Measurements from ENCODE around the gene BNIP5.
"Not testable (repeated sequence)": the region's sequence is repeated elsewhere in the genome, so short reads cannot be mapped to it uniquely, and the experiment has no call there.

The BNIP5 gene

GRCh38 chr6:36364669-36365479 lies 28.2 kb upstream of the BNIP5 start:
- DNase-seq (ENCODE audit: low read depth, low spot score): no peak

DNA sequence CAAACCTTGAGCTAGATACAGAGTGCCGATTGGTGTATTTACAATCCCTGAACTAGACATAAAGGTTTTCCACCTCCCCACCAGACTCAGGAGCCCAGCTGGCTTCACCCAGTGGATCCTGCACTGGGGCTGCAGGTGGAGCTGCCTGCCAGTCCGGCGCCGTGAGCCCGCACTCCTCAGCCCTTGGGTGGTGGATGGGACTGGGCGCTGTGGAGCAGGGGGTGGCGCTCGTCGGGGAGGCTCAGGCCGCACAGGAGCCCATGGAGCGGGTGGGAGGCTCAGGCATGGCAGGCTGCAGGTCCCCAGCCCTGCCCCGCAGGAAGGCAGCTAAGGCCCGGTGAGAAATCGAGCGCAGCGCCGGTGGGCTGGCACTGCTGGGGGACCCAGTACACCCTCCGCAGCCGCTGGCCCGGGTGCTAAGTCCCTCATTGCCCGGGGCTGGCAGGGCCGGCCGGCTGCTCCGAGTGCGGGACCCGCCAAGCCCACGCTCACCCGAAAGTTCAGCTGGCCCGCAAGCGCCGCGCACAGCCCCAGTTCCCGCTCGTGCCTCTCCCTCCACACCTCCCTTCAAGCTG lies 27.5 kb upstream of the BNIP5 start:
- not testable (repeated sequence) for DNase-seq (ENCODE audit: low read depth, low spot score)

DNA sequence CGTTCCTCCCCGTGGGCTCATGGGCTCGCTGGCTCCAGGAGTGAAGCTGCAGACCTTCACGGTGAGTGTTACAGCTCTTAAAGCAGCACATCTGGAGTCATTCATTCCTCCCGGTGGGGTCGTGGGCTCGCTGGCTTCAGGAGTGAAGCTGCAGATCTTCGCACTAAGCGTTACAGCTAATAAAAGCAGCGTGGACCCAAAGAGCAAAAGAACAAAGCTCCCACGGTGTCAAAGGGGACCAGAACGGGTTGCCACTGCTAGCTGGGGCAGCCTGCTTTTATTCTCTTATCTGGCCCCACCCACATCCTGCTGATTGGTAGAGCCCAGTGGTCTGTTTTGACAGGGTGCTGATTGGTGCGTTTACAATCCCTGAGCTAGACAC lies 26.7 kb upstream of the BNIP5 start:
- DNase-seq (ENCODE audit: low read depth, low spot score): not testable (repeated sequence)

GRCh38 chr6:36362551-36363370 lies 26.1 kb upstream of the BNIP5 start:
- no peak for DNase-seq (ENCODE audit: low read depth, low spot score)

DNA sequence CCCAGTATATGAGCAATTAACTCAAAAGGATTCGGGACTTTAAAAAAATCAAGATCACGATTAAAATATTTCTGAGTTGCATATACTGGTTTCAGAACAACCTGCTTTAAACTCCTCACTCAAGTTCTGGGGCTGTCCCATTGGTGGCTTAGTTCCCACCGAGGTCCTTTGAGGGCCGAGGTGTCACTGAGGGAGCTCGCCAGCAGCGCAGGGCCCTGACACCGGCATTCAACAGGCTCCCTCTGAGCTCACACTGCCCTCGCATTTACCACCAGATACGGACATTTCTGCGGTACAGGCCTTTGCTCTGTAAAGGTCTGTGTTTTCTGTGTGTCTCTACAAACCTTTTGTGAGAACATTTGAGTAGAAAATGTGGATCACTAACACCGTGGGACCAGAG lies 24.4 kb upstream of the BNIP5 start:
- DNase-seq (ENCODE audit: low read depth, low spot score): no peak

GRCh38 chr6:36360241-36361054 lies 23.8 kb upstream of the BNIP5 start:
- DNase-seq (ENCODE audit: low read depth, low spot score): peak; percentile 87

DNA sequence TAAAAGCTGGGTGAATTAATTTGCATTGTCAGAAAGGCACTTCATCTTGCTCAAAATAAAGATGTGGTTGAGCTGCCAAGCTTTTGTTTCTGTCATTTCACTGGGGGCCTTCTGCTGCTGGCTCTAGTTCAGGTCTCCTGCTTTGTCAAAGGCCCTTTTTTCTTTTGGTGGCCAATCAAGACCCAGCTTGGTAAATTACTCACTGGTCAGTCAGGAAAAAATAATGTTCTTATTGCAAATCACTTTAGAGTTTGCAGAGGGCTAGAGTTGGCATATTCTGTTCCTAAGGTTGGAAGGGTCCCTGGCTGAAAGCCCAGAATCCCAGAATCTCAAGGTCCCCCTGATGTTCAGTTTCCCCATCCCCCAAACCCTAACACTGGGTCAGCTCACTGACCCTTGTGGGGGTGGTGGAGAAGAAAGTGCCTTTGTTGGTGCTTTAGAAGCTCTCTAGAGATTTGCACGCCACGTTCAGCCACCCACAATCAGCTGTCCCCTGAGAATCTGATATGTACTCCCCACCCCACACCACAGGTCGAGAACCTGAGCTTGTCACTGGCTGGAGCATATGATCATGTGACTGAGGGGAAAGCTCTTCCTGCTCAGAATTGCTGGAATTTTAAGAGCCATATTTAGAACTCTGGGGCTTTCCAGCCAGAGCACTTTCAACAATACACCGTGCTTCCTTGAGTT lies 21.7 kb upstream of the BNIP5 start:
- DNase-seq (ENCODE audit: low read depth, low spot score): no peak

GRCh38 chr6:36357872-36358225 lies 21.2 kb upstream of the BNIP5 start:
- DNase-seq (ENCODE audit: low read depth, low spot score): no peak

DNA sequence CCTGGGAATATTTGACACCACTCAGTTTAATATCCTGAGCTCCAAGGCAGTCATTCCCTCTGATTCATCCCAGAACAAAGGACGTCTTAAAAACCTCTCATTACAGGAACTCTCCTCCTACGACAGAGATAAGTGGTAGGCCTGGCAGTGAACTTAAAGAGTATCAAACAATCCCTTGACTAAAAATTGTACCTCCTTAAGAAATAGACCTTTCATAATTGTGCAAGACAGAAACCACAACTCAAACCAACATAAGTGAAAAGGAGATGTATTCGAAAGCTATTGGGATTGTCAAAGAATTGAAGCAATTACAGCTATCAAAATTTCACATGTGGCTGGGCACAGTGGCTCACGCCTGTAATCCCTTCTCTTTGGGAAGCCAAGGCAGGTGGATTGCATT lies 19.1 kb upstream of the BNIP5 start:
- DNase-seq (ENCODE audit: low read depth, low spot score): no peak

GRCh38 chr6:36353411-36353915 lies 16.8 kb upstream of the BNIP5 start:
- no peak for DNase-seq (ENCODE audit: low read depth, low spot score)

GRCh38 chr6:36352477-36353157 lies 15.9 kb upstream of the BNIP5 start:
- DNase-seq (ENCODE audit: low read depth, low spot score): no peak

DNA sequence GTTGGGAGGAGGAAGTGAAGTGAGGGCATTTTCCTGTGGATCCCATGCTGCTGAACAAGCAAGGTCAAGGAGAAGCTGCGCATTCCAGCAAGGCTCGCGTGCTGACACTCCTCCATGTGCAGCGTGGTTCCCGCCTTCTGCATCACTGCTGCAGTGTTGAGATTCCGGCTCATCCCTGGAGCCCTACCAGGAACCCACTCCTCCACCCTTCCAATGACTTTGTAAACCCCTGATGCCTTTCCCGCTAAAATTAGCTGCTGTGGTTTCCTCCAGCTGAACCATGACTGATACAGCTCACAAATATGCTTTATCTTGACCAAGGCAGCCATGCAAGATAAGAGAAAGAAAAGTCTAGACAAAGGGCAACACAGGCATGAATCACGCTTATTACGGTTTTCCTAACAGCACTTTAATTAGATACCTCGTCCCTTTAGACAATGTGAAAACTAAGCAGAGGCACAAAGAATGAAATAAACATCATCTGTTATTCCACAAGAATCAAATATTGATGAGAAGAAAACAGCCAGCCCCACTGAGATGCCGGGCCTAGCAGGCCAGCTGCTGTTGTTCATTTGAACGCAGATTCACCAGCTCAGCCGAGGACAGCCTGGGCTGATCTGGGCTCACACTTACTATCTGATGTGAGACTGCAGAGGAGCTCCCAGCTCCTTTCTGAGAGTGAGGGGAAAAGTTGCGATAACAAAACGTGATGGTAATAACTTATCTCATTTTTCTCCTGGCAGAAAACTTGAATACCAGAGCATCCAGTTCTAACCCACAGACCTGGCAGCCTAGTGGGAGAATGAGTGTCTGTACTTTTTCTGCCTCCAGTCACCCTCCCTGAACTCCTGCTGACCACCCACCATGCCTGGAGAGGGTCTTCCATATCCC lies 14.2 kb upstream of the BNIP5 start:
- peak; percentile 15 for DNase-seq (ENCODE audit: low read depth, low spot score)

DNA sequence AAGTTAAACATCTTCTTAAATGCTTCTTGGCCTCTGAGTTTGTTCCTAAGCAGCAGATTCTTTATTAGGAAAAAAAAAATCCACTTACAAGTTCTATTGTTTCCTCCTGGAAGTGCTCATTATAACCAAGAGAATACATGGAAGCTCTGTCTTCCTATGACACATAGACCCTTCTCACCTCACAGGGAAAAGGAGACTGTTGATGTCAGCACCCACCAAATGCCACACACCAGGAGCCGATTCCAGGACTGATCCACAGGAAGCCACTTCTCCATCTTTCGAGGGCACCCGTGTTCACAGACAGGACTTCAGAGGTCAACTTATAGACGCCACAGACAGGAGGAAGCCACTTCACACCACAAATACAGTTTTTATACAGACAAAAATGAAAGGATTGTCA lies 13.4 kb upstream of the BNIP5 start:
- DNase-seq (ENCODE audit: low read depth, low spot score): no peak

DNA sequence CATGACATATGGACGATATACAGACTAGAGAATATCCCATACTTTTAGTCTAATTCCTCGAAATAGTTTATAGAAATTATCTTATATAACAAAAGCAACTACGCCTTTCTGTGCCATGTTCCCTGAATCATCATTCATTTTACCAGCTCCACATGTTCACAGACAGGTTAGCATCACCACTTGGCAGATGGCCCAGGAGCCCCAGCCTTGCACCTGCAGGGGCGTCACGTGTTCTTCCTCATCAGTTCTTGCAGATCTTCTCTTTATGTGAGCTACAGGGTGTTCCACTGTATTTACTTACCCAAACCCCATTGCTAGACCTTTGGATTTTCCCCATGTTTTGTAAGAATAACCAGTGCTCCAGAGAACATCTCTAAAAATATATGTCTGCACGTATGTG lies 12.6 kb upstream of the BNIP5 start:
- no peak for DNase-seq (ENCODE audit: low read depth, low spot score)

DNA sequence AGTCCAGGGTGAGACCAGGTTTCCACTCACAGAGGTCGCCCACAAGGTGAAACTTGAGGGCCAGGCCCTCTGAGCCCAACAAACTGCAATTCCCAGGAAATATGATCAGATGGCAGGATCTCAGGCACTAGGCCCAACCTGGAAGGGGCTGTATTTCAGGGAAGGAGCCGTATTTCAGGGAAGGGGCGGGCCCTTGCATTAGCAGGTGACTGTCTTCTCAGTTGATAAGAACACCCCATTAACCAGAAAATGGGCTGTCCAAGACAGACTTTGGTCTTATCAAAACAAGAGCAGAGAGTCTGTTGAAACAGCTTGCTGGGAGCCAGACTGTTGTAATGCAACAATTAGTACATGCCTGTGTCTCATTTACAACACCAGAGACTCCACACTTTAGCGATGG lies 10.9 kb upstream of the BNIP5 start:
- DNase-seq (ENCODE audit: low read depth, low spot score): no peak

GRCh38 chr6:36346486-36347273 lies 10.0 kb upstream of the BNIP5 start:
- no peak for DNase-seq (ENCODE audit: low read depth, low spot score)

DNA sequence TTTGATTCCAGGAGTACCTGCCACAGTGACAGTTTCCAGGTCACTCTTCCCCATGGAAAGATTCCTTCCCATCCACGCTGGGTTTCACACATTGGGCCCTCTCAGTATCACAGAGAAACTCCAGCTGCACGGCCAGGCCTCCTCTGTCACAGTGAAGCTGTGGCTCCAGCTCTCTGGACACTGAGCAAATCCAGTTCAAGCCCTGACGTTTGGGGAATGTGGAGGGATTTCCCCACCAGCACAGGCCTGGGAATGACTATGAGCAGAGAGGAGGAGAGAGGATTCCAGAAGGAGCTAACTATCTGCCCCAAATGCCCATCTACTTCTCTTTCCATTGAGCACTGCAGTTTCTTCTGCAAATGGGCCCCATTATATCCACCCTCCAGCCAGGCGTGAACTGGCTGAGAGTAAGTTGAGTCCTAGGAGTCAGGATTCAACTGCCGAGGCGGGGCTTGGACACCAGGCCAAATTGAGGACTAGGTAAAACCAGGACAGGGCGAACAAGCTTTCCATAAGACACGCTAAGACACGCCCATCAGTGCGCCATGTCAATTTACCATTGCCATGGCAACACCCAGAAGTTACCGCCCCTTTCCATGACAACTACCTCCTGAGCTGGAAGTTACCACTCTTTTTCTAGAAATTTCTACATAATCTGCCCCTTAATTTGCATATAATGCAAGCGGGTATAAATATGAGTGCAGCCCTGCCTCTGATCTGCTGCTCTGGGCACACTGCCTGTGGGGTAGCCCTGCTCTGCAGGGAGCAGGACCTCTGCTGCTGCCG lies 9.2 kb upstream of the BNIP5 start:
- DNase-seq (ENCODE audit: low read depth, low spot score): peak; percentile 71
